ENCODE measurements around the gene CBY1.

CBY1 gene

DNA sequence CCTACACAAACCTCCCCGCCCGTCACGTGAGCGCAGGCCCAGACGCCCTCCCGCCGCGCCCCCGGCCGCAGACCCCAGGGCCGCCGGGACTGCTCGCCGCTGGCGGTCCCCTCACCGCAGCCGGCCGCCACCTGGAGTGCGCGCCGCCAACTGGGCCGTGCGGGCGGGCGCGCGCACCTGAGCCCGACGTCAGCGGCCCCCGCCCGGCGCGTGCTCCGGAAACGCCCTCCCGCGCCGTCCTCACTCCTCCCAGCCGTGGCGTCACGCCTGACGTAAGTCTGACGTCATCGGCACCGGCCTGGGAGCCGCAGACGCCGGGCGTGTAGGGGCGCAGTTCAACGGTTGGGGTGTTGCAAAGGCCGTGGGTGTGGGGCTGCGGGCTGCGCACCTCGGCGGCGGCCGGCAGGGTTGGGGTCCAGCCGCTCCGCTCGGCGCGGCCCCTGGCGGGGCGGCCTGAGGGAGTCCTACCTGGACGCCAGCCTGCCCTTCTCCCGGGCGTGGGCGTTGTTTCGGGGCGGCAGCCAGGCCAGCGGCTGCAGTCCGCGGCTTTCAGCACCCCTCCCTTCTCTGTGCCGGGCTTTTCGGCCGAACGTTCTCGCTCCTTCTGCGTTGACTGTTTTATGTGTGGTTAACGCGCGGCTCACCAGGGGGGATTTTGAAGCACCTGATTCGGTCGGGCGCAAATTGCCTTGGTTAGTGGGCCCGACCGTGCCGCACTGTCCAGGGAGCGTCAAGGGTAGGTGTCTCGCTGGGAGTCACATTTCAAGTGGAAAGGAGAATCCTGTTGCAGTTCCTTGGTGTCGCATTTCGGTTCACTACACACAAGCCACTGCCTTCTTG is 44.6 kb downstream of the CBY1 start, which contains the start of gene JOSD1:
Gene JOSD1, minus strand, starts transcription at position 155 of the 840 bp plus-strand sequence. CDS start 956 bp downstream, outside the sequence.
- in situ Hi-C loops (cut with HindIII; ENCODE audit: low sequenced_read_pairs): no loop called here

- in situ Hi-C loops (cut with HindIII; ENCODE audit: low sequenced_read_pairs): no loop called here
These were observed 48.3 kb downstream of the CBY1 start for GRCh38 chr22:38704654-38705234.

DNA sequence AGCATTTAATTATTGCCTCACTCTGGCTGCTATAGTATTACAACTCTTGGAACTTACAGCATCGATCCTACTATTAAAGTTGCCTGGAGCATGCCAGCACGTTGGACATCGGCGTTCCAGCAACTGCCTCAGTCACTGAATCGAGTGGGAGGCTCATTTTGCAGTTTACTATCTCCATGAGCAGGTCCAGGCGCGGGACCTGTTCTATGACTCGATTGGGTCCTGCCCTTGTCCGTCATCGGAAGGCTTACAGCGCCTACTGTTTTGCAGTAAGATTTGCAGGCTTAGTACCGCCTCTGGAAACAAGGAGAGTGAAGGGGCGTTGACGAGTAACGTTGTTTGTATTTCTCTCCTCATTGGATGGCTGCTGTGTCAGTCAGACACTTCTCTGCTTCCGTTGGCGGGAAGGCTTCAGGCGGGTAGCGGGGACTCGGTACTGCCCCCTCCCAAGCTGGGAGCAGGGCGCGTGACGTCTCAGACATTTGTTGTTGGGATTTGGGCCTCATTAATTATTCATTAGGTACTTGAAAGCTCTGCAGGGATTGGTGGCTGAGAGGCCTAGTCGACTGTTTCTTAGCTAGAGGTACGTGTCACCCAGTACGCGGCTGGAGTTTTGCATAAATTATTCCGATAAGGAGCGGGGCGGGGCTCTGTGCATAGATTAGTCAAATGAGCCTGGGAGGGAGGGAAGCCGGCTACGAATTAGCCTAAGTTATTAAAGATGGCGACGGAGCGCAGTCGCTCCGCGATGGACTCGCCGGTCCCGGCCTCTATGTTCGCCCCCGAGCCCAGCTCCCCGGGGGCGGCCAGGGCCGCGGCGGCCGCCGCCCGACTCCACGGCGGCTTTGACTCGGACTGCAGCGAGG is 49.0 kb downstream of the CBY1 start, which contains the start of gene GTPBP1:
Gene GTPBP1, plus strand, starts transcription at position 710 of the 866 bp plus-strand sequence. Its CDS starts 12 bp downstream, at position 722.
- in situ Hi-C loops (cut with HindIII; ENCODE audit: low sequenced_read_pairs): no loop called here

DNA sequence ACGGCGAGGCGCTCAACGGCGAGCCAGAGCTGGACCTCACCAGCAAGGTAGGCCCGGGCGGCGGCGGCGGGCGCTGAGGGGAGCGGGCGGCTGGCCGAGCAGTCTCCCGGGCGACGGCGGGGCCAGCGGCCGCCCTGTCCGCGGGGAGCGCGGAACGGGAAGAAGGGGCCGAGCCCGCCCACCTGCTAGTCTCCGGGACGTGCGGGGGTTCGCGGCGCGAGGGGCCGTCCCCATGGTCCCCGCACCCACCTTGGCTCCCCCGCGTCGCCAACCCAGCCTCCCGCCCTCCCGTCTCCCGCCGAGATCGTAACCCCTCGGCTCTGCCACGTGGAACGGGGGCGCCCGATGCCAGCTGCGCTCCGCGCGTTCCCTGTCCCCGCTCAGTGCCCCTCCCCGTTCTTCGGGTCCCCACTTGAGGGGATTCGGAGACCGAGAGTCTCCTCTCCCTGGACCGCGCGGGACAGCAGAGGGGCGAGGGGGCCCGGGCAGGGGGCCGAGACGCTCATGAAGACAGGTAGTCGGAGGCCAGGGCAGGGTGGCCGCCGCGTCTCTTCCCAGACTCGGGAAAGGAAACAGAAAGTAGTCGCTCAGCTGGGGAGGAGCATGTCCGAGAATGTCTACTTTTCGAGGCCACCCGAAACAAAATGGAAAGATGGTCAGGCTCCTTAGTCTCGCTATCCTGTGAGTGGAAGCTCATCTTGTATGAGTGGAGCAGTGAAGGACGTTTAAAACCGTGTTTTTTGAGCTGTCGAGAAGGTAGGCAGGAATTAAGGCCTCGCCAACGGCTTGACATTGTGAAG is 49.9 kb downstream of the CBY1 start:
- in situ Hi-C loops (cut with HindIII; ENCODE audit: low sequenced_read_pairs): no loop called here

GRCh38 chr22:38706901-38707195 is 50.4 kb downstream of the CBY1 start:
- in situ Hi-C loops (cut with HindIII; ENCODE audit: low sequenced_read_pairs): no loop called here

DNA sequence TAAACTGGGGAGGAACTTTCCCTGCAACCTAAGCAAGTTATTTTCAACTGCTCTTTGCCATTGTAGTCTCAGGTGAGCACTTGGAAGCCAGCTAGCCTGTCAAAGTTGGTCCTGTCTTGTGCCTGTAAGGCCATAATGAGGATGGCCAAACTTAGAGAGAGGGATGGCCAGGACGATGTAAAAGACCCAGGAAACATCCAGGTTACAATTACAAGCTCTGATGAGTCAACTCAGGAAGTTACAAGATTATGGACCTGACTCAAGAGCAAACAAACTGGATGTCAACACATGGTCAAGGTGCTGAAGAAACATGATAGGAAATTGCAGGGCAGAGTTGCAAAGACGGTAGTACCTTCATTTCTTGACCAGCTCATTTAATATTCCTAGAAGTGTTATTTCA is 50.9 kb downstream of the CBY1 start:
- in situ Hi-C loops (cut with HindIII; ENCODE audit: low sequenced_read_pairs): no loop called here

DNA sequence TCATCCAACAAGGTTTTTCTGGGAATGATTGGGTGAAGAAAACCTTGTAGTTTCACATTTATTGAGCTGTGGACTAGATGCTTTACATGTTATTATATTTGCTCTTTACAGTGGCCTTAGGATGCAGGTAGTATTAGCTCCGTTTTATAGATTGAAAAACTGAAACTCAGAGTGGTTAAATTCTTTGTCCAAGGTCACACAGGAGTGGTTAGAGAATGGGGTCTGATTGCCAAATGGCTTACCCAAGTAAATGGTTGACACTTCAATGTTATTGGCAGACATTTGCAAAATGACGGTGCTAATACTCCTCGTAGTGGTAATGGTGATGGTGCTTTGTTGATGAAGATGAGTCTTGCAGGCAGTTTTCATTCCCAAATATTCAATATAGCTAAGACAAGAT is 51.5 kb downstream of the CBY1 start:
- in situ Hi-C loops (cut with HindIII; ENCODE audit: low sequenced_read_pairs): no loop called here

DNA sequence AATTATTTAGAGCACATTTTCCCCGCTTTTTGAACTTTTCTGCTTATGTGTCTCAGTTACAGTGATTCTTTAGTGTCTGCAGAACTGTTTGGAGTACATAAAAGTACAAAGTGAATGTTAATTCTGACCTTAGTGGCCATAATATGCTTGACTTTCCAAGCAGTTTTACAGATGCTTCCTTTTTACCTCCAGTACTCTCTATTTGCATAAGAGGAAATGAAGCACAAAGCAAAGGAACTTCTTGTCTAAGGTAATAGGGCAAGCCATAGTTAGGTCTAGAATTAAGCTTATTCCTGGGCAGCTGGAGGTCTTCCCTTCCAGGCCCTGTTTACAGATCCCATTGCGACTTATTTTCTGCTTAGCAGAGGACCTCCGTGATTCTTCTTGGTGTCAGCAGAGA is 52.9 kb downstream of the CBY1 start:
- in situ Hi-C loops (cut with HindIII; ENCODE audit: low sequenced_read_pairs): no loop called here

DNA sequence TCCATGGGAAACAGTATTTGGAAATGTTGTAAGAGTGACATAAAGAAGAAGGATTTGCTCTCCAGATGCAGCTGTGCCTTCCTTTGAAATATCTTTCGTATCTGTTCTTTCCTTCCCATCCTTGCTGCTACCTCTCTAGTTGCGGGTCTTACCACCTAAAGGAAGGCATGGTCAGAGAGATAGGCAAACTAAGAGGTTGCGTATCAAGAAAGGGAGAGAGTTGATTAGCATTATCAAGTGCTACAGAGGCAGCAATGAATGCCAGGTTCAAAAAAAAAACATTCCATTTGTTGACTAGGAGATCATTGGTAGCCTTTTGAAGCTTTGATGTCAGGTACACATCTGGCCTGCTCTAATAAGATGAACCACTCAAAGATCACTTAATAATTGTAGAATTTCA is 53.9 kb downstream of the CBY1 start:
- in situ Hi-C loops (cut with HindIII; ENCODE audit: low sequenced_read_pairs): no loop called here

GRCh38 chr22:38710866-38711265 is 54.4 kb downstream of the CBY1 start:
- in situ Hi-C loops (cut with HindIII; ENCODE audit: low sequenced_read_pairs): no loop called here

DNA sequence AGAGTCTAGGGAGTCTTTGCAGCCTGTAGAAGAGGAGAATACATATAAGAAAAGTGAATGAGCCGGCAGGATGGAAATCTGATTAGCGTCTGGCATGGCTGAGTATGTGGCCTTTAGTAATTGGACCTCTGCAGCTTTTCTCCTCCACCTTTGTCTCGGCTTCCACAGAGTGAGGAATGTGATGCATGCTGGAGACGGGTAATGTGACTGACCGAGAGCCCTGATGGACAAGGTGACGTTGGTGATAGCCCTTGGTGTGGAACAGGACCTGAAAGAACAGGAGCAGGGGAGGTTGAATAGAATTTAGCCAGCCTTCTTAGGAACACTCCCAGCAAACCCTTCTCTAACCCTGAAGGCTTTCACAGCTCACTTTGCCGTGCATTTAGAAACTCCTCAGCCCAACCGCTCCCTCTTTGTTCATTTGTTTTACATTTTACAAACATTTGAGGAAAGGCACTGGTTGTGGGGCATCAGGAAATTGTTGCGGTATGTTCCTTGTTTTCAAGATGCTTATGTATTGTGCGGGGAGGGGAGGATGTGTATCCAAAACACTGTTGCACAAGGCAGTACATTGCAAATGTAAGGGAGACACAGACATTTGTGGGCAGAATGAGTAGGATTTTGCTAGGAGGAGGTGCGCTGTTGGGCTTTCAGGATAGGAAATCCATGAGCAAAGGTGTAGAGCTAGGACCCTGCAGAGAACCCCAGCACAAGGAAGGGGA is 56.2 kb downstream of the CBY1 start:
- in situ Hi-C loops (cut with HindIII; ENCODE audit: low sequenced_read_pairs): no loop called here

- in situ Hi-C loops (cut with HindIII; ENCODE audit: low sequenced_read_pairs): no loop called here
These were observed 57.5 kb downstream of the CBY1 start for GRCh38 chr22:38713921-38714320.

GRCh38 chr22:38715176-38715764 is 58.8 kb downstream of the CBY1 start:
- in situ Hi-C loops (cut with HindIII; ENCODE audit: low sequenced_read_pairs): no loop called here

- in situ Hi-C loops (cut with HindIII; ENCODE audit: low sequenced_read_pairs): no loop called here
These were observed 59.4 kb downstream of the CBY1 start for GRCh38 chr22:38715852-38716251.

GRCh38 chr22:38716271-38716670 is 59.8 kb downstream of the CBY1 start:
- in situ Hi-C loops (cut with HindIII; ENCODE audit: low sequenced_read_pairs): no loop called here

DNA sequence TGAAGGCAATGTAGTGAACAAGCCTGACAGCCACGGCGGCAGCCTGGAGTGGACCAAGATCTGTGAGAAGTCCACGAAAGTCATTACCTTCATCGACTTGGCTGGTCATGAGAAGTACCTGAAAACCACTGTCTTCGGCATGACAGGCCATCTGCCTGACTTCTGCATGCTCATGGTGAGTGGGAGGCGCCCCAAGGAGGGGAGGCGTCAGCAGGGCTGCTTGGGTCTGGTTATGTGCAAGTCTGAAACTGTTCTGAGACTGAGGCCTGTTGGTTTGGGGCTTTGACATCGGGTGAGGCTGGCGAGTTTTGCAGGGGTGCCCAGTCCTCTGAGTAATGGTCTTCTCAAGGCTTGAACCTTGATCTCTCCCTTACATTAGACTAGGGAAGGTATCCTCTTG is 60.4 kb downstream of the CBY1 start:
- in situ Hi-C loops (cut with HindIII; ENCODE audit: low sequenced_read_pairs): no loop called here

DNA sequence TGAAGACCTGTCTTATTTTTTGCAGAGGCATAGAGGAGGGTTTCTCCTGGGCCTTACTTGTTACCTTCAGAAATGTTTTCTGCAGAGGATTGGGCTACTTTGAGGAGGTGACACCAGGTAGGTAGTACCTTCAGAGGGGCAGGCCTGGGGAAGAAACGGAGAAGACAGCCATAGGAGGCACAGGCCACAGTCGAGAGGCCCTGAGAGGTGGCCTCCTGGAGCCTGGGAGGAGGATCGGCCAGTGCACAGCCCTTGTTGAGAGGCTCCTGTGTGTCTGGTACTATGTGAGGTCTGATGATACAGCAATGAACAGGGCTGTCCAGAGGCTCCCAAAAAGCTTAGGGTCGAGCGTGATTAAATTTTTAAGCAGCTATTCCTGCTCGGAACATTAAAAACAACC is 60.8 kb downstream of the CBY1 start:
- in situ Hi-C loops (cut with HindIII; ENCODE audit: low sequenced_read_pairs): no loop called here

DNA sequence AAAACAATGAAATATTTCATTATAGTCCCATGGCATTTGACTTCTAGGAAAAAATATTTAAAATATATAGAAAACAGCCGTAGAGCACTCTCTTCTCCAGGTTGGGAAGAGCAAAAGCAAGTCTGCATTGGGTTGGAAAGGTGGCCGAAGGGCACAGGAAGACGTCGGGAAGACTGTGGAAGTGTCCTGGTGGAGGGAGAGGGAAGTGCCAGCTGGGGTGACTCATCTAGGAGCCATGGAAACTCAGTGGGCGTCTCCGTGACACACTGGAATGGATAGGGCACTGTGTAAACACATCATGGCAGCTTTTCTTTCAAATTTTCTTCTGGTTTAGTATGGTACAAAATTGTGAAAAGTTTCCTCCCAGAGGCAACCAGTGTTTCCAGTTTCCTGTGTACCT is 62.0 kb downstream of the CBY1 start:
- in situ Hi-C loops (cut with HindIII; ENCODE audit: low sequenced_read_pairs): no loop called here

DNA sequence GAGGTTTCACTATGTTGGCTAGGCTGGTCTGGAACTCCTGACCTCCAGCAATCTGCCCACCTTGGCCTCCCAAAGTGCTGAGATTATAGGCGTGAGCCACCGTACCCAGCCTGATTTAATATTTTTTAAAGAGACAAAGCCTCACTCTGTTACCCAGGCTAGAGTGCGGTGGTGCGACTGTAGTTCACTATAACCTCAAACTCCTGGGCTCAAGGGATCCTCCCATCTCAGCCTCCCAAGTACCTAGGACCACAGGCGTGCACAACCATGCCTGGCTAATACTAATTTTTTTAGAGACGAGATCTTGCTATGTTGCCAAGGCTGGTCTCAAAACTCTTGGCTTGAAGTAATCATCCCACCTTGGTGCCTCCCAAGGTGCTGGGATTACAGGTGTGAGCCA is 62.8 kb downstream of the CBY1 start:
- in situ Hi-C loops (cut with HindIII; ENCODE audit: low sequenced_read_pairs): no loop called here

GRCh38 chr22:38720350-38720749 is 63.9 kb downstream of the CBY1 start:
- in situ Hi-C loops (cut with HindIII; ENCODE audit: low sequenced_read_pairs): no loop called here

Data from DLD1 (cell line).